HepG2 (cell line): ENCODE results near the gene PLEKHG2. TPM values are rescaled to one million over a fixed set of nuclear protein-coding genes. Genes with fewer than 3 reads are reported as not detected.

Source experiments
- ASH2L ChIP-seq: fragments of 300-600, 200-600 bp; sonication (generic); IDR thresholded peaks from 2 replicates; pipeline ENCODE4 v1.7.0; 2017; ENCODE audit warnings: low read depth, mild to moderate bottlenecking, moderate library complexity, mixed read lengths, low read length; ENCODE audit not compliant: insufficient read length
- DR1 ChIP-seq: sonication (generic); formaldehyde crosslinking; IDR thresholded peaks from 2 replicates; pipeline ENCODE4 v1.8.0; 2021; ENCODE audit warnings: mild to moderate bottlenecking, missing genetic modification reagents, inconsistent platforms
- GATA4 ChIP-seq: sonication (generic); IDR thresholded peaks from 2 replicates; pipeline ENCODE4 v1.6.1; 2016; ENCODE audit warnings: antibody characterized with exemption, low read depth, borderline replicate concordance
- POLR2A ChIP-seq, 2 experiments: IDR thresholded peaks; 2 replicates each; pipeline ENCODE4 v1.6.1; 2011; ENCODE audit warnings: low read depth in 2 of 2, low read length in 2 of 2, mild to moderate bottlenecking in 1 of 2, moderate library complexity in 1 of 2; ENCODE audit not compliant: insufficient read depth in 1 of 2
- RARG ChIP-seq: sonication (generic); formaldehyde crosslinking; IDR thresholded peaks from 2 replicates; pipeline ENCODE4 v1.4.0; 2020; ENCODE audit warnings: low read depth, mild to moderate bottlenecking, missing genetic modification reagents
- SNAPC5 ChIP-seq: sonication (generic); formaldehyde crosslinking; IDR thresholded peaks from 2 replicates; pipeline ENCODE4 v1.8.1; 2023; ENCODE audit warnings: mild to moderate bottlenecking, missing genetic modification reagents, borderline replicate concordance
- SP2 ChIP-seq: sonication (generic); formaldehyde crosslinking; IDR thresholded peaks from 2 replicates; pipeline ENCODE4 v1.5.1; 2020; ENCODE audit warnings: mild to moderate bottlenecking, missing genetic modification reagents
- TIGD3 ChIP-seq: sonication (generic); formaldehyde crosslinking; IDR thresholded peaks from 2 replicates; pipeline ENCODE4 v1.5.1; 2020; ENCODE audit warnings: mild to moderate bottlenecking, missing genetic modification reagents, borderline replicate concordance
- ZNF251 ChIP-seq: sonication (generic); formaldehyde crosslinking; IDR thresholded peaks from 2 replicates; pipeline ENCODE4 v1.9.0; 2021; ENCODE audit warnings: mild to moderate bottlenecking, missing genetic modification reagents
- polyA plus RNA-seq, 8 experiments: library from polyadenylated mRNA; depleted of rRNA in 3 of 8; stranded (reverse) in 7 of 8; unstranded in 1 of 8; fragments of >200 nt; fragmentation: Illumina TruSeq in 4 of 8; extraction: Trizol in 4 of 8; gene quantifications; 2 replicates each; pipeline versions ENCODE4 v1.2.1 to v1.2.3, GENCODE V29; 2011 to 2016; ENCODE audit warnings: low read depth in 4 of 8, missing spikeins in 1 of 8, mixed read lengths in 1 of 8; ENCODE audit not compliant: insufficient read depth in 1 of 8
- total RNA-seq, 5 experiments: library from RNA; depleted of rRNA; stranded (reverse); fragments of >200 nt; fragmentation: Illumina TruSeq; extraction: Trizol; gene quantifications; 2 replicates each; pipeline ENCODE4 v1.2.3, GENCODE V29; 2016; ENCODE audit warnings: low read depth in 1 of 5
- TF ChIP-seq, protein P1 (sequence below): sonication (generic); formaldehyde crosslinking; IDR thresholded peaks from 2 replicates; pipeline ENCODE4 v1.5.1; 2020; ENCODE audit warnings: mild to moderate bottlenecking, missing genetic modification reagents, moderate library complexity
- TF ChIP-seq, protein P2 (sequence below): sonication (generic); formaldehyde crosslinking; IDR thresholded peaks from 2 replicates; pipeline ENCODE4 v1.8.1; 2023; ENCODE audit warnings: mild to moderate bottlenecking, moderate library complexity, missing genetic modification reagents
- TF ChIP-seq, protein P3 (sequence below): sonication (generic); formaldehyde crosslinking; IDR thresholded peaks from 2 replicates; pipeline ENCODE4 v1.5.0; 2020; ENCODE audit warnings: mild to moderate bottlenecking, missing genetic modification reagents, borderline replicate concordance

The PLEKHG2 gene
- total and polyA plus RNA-seq, 2 of the 13 experiments (the other 11 are each of a cell fraction or from before 2014, with no cell fraction given) = 3.6 to 6.8 TPM

GRCh38 chr19:39397360-39398296 lies 14.8 kb upstream of the PLEKHG2 start (continued):
- TF ChIP-seq TIGD3 (CRISPR knock-in tag) (no peak), DR1 (CRISPR knock-in tag) (no peak; the same call in 1 of the 2 replicates), POLR2A (IDR thresholded peaks at IDR 0.05; ENCODE audit: insufficient read depth in 1 of 2, low read depth in 2 of 2, low read length in 2 of 2) (peak; percentile 89 to 95), RARG (CRISPR knock-in tag) (no peak), SNAPC5 (CRISPR knock-in tag) (no peak), ASH2L (peak; percentile 76), SP2 (CRISPR knock-in tag) (no peak), ZNF251 (CRISPR knock-in tag) (no peak), GATA4 (peak; percentile 69; the same call in 1 of the 2 replicates)
- TF ChIP-seq, protein P1, sequence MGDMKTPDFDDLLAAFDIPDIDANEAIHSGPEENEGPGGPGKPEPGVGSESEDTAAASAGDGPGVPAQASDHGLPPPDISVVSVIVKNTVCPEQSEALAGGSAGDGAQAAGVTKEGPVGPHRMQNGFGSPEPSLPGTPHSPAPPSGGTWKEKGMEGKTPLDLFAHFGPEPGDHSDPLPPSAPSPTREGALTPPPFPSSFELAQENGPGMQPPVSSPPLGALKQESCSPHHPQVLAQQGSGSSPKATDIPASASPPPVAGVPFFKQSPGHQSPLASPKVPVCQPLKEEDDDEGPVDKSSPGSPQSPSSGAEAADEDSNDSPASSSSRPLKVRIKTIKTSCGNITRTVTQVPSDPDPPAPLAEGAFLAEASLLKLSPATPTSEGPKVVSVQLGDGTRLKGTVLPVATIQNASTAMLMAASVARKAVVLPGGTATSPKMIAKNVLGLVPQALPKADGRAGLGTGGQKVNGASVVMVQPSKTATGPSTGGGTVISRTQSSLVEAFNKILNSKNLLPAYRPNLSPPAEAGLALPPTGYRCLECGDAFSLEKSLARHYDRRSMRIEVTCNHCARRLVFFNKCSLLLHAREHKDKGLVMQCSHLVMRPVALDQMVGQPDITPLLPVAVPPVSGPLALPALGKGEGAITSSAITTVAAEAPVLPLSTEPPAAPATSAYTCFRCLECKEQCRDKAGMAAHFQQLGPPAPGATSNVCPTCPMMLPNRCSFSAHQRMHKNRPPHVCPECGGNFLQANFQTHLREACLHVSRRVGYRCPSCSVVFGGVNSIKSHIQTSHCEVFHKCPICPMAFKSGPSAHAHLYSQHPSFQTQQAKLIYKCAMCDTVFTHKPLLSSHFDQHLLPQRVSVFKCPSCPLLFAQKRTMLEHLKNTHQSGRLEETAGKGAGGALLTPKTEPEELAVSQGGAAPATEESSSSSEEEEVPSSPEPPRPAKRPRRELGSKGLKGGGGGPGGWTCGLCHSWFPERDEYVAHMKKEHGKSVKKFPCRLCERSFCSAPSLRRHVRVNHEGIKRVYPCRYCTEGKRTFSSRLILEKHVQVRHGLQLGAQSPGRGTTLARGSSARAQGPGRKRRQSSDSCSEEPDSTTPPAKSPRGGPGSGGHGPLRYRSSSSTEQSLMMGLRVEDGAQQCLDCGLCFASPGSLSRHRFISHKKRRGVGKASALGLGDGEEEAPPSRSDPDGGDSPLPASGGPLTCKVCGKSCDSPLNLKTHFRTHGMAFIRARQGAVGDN (CRISPR knock-in tag) = peak; percentile 82
- TF ChIP-seq, protein P2, sequence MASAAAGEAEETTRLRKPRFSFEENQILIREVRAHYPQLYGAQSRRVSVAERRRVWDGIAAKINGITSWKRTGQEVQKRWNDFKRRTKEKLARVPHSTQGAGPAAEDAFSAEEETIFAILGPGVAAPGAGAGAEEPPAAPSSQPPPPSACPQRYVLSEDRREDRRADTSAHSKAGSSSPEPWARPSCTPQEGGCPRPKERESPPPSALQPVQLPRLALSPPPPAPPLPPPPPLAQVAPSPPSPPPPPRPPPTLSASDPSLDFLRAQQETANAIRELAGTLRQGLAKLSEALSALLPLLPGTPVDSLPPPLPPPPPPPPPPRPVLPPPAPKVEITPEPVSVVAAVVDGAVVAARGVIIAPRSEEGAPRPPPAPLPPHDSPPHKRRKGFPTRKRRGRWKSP = peak; percentile 73; the same call in 1 of the 2 replicates
- TF ChIP-seq, protein P3, sequence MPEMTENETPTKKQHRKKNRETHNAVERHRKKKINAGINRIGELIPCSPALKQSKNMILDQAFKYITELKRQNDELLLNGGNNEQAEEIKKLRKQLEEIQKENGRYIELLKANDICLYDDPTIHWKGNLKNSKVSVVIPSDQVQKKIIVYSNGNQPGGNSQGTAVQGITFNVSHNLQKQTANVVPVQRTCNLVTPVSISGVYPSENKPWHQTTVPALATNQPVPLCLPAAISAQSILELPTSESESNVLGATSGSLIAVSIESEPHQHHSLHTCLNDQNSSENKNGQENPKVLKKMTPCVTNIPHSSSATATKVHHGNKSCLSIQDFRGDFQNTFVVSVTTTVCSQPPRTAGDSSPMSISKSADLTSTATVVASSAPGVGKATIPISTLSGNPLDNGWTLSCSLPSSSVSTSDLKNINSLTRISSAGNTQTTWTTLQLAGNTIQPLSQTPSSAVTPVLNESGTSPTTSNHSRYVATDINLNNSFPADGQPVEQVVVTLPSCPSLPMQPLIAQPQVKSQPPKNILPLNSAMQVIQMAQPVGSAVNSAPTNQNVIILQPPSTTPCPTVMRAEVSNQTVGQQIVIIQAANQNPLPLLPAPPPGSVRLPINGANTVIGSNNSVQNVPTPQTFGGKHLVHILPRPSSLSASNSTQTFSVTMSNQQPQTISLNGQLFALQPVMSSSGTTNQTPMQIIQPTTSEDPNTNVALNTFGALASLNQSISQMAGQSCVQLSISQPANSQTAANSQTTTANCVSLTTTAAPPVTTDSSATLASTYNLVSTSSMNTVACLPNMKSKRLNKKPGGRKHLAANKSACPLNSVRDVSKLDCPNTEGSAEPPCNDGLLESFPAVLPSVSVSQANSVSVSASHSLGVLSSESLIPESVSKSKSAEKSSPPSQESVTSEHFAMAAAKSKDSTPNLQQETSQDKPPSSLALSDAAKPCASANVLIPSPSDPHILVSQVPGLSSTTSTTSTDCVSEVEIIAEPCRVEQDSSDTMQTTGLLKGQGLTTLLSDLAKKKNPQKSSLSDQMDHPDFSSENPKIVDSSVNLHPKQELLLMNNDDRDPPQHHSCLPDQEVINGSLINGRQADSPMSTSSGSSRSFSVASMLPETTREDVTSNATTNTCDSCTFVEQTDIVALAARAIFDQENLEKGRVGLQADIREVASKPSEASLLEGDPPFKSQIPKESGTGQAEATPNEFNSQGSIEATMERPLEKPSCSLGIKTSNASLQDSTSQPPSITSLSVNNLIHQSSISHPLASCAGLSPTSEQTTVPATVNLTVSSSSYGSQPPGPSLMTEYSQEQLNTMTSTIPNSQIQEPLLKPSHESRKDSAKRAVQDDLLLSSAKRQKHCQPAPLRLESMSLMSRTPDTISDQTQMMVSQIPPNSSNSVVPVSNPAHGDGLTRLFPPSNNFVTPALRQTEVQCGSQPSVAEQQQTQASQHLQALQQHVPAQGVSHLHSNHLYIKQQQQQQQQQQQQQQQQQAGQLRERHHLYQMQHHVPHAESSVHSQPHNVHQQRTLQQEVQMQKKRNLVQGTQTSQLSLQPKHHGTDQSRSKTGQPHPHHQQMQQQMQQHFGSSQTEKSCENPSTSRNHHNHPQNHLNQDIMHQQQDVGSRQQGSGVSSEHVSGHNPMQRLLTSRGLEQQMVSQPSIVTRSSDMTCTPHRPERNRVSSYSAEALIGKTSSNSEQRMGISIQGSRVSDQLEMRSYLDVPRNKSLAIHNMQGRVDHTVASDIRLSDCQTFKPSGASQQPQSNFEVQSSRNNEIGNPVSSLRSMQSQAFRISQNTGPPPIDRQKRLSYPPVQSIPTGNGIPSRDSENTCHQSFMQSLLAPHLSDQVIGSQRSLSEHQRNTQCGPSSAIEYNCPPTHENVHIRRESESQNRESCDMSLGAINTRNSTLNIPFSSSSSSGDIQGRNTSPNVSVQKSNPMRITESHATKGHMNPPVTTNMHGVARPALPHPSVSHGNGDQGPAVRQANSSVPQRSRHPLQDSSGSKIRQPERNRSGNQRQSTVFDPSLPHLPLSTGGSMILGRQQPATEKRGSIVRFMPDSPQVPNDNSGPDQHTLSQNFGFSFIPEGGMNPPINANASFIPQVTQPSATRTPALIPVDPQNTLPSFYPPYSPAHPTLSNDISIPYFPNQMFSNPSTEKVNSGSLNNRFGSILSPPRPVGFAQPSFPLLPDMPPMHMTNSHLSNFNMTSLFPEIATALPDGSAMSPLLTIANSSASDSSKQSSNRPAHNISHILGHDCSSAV (CRISPR knock-in tag) = no peak
